GM10248 (cell line): ENCODE data around the gene RCAN3.
"Not testable (repeated sequence)": the region's sequence is repeated elsewhere in the genome, so short reads cannot be mapped to it uniquely, and the experiment has no call there.

Experiments
- CTCF ChIA-PET: fragments of 300-600 bp; sonication (Branson Sonifier 250); formaldehyde crosslinking; extraction: SDS; loops from one replicate; lab custom pipeline; 2021; ENCODE audit warnings: antibody characterized with exemption; lab: Yijun Ruan, JAX
- POLR2A ChIA-PET: fragments of 350-650 bp; sonication (Branson Sonifier 250); formaldehyde crosslinking; extraction: SDS; loops from one replicate; lab custom pipeline; 2020; ENCODE audit warnings: antibody characterized with exemption; lab: Yijun Ruan, JAX
- DNase-seq: peaks from one replicate; pipeline ENCODE4 v3.0.0; 2012; ENCODE audit errors: extremely low spot score
- CTCF ChIP-seq: IDR thresholded peaks from 2 replicates; pipeline ENCODE4 v1.5.1; 2012; ENCODE audit warnings: mild to moderate bottlenecking, low read depth; ENCODE audit errors: extremely low read depth, missing control alignments, control extremely low read depth

Gene RCAN3

GRCh38 chr1:24483441-24483840 lies 19.2 kb upstream of the RCAN3 start:
- POLR2A ChIA-PET = no interaction called here
- TF ChIP-seq CTCF = no peak
- CTCF ChIA-PET = interaction anchor here (1.5 to 1.6 kb wide), 2 partner anchors 9 to 59 kb away, joined by 4 to 5 read pairs; no protein-coding TSS in a partner anchor
- DNase-seq = no peak

- CTCF ChIA-PET = interaction anchor here (0.9 to 1.6 kb wide), 5 partner anchors 9 to 73 kb away, joined by 3 to 9 read pairs (median 5); partner anchors contain the start of gene NIPAL3
- no peak for DNase-seq
- no peak for TF ChIP-seq CTCF
- POLR2A ChIA-PET = no interaction called here
These were observed 18.4 kb upstream of the RCAN3 start for GRCh38 chr1:24484199-24484598.

DNA sequence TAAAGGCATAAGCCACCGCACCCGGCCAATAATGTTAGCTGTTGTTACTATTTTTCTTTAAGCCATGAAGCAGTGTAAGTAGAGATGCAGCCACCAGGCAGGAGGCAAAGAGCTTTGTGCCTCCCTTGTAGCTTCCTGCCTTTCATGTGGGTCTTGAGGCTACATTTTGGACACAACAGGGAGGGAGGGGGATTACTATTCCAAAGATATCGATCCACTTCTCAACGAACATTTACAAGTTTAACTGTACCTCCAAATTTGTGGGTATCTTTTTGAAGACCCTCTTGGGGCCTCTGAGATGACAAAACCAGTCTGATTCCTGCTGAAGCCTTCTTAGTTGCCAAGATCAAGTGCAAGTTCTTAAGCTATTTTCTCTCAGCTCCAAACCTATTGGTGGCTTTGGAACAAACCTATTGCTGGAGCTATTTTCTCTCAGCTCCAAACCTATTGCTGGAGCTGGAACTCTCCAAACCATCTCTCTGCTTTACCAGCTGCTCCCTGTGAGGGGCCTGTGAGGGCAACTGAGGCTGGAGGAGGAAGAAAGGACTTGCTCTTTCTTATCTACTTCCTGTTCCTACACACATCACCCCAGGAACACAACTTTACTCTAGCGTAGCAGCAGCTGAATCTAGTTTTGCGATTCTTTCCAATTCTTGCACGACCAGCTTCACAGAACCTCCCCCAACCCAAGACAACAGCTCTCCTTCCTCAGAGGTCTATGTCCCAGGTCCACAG lies 16.1 kb upstream of the RCAN3 start:
- CTCF ChIA-PET = interaction anchor here (0.9 to 1.9 kb wide), 6 partner anchors 10 to 344 kb away, joined by 3 to 8 read pairs (median 3); partner anchors contain the start of gene NIPAL3
- no peak for TF ChIP-seq CTCF
- POLR2A ChIA-PET = no interaction called here
- no peak for DNase-seq

DNA sequence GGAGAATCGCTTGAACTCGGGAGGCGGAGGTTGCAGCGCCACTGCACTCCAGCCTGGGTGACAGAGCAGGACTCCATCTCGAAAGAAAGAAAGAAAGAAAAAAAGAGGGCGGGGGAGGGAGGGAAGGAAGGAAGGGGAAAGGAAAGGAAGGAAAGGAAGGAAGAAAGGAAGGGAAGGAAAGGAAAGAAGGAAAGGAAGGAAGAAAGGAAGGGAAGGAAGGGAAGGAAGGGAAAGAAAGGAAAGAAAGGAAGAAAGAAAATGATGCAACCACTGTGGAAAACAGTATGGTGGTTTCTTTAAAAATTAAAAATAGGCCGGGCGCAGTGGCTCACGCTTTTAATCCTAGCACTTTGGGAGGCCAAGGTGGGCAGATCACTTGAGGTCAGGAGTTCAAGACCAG lies 15.2 kb upstream of the RCAN3 start:
- CTCF ChIA-PET = interaction anchor here (1.2 to 1.8 kb wide), 3 partner anchors 39 to 343 kb away, joined by 3 to 8 read pairs (median 3); no protein-coding TSS in a partner anchor
- no peak for TF ChIP-seq CTCF
- no peak for DNase-seq
- POLR2A ChIA-PET = no interaction called here

- CTCF ChIA-PET = interaction anchor here (1.1 kb wide), 2 partner anchors 21 to 286 kb away, joined by 3 read pairs; no protein-coding TSS in a partner anchor
- DNase-seq, POLR2A ChIA-PET: not testable (repeated sequence)
These were observed 14.5 kb upstream of the RCAN3 start for GRCh38 chr1:24488159-24488558.

GRCh38 chr1:24489674-24490073 lies 13.0 kb upstream of the RCAN3 start:
- TF ChIP-seq CTCF = no peak
- POLR2A ChIA-PET = no interaction called here
- DNase-seq = no peak
- CTCF ChIA-PET = interaction anchor here (1.1 to 1.6 kb wide), 5 partner anchors 12 to 853 kb away, joined by 3 to 4 read pairs (median 3); partner anchors contain the start of gene NIPAL3
